Ureter (tissue), 1 donor: ENCODE data around the gene TOP1. TPM values are rescaled to one million over a fixed set of nuclear protein-coding genes. Genes with fewer than 3 reads are reported as not detected.

ENCODE experiments used
- DNase-seq: peaks from one replicate; pipeline ENCODE4 v3.0.0-alpha.2; 2020; ENCODE audit warnings: low spot score
- total RNA-seq: library from RNA; stranded (reverse); gene quantifications from one replicate; pipeline ENCODE4 v1.2.4, GENCODE V29; 2023
- donor health status: DM: yes; HTN: yes; CAD: no.

The TOP1 gene
- total RNA-seq: 54.5 TPM

- peak; percentile 100 for DNase-seq
Measured at GRCh38 chr20:41028359-41029149, at the start of gene TOP1. Gene TOP1, plus strand, starts transcription at chr20:41028822. Its CDS starts 246 bp downstream, at chr20:41029068.

GRCh38 chr20:40979247-40979646, 49.4 kb upstream of the TOP1 start:
- no peak for DNase-seq

- no peak for DNase-seq
Measured at GRCh38 chr20:40980106-40980827, 48.4 kb upstream of the TOP1 start.

GRCh38 chr20:40980828-40981310, 47.8 kb upstream of the TOP1 start:
- no peak for DNase-seq

GRCh38 chr20:40982415-40983145, 46.0 kb upstream of the TOP1 start:
- DNase-seq: no peak

GRCh38 chr20:40983898-40984297, 44.7 kb upstream of the TOP1 start:
- no peak for DNase-seq

- DNase-seq: no peak
Measured at GRCh38 chr20:40984496-40984895, 44.1 kb upstream of the TOP1 start.

- no peak for DNase-seq
Measured at GRCh38 chr20:40986774-40987173, 41.8 kb upstream of the TOP1 start.

GRCh38 chr20:40990542-40991120, 38.0 kb upstream of the TOP1 start:
- DNase-seq: peak; percentile 86

GRCh38 chr20:40991181-40991889, 37.3 kb upstream of the TOP1 start:
- DNase-seq: no peak

GRCh38 chr20:40992349-40993113, 36.1 kb upstream of the TOP1 start:
- DNase-seq: no peak

GRCh38 chr20:40993794-40994540, 34.7 kb upstream of the TOP1 start:
- no peak for DNase-seq

GRCh38 chr20:40996326-40996725, 32.3 kb upstream of the TOP1 start:
- DNase-seq: no peak

GRCh38 chr20:40997116-40997515, 31.5 kb upstream of the TOP1 start:
- DNase-seq: no peak

GRCh38 chr20:40999841-41000240, 28.8 kb upstream of the TOP1 start:
- no peak for DNase-seq

GRCh38 chr20:41000628-41001027, 28.0 kb upstream of the TOP1 start:
- DNase-seq: no peak

GRCh38 chr20:41001497-41001896, 27.1 kb upstream of the TOP1 start:
- DNase-seq: no peak

- DNase-seq: no peak
Measured at GRCh38 chr20:41002842-41003142, 25.8 kb upstream of the TOP1 start.

- peak; percentile 86 for DNase-seq
Measured at GRCh38 chr20:41003143-41003935, 25.3 kb upstream of the TOP1 start.
